Inflammatory macrophage (primary cell): ENCODE data around the gene NAV2.

Experiments
- DNase-seq, 2 donors: peaks; one replicate each; pipeline ENCODE4 v3.0.0-alpha.2; 2020 to 2022
- total RNA-seq, 18 experiments: gene quantifications; one replicate each; lab custom pipeline; 2026; ENCODE audit warnings: mixed read lengths in 6 of 18, inconsistent platforms in 2 of 18; lab: John Stamatoyannopoulos, UW

Gene NAV2, protein sequence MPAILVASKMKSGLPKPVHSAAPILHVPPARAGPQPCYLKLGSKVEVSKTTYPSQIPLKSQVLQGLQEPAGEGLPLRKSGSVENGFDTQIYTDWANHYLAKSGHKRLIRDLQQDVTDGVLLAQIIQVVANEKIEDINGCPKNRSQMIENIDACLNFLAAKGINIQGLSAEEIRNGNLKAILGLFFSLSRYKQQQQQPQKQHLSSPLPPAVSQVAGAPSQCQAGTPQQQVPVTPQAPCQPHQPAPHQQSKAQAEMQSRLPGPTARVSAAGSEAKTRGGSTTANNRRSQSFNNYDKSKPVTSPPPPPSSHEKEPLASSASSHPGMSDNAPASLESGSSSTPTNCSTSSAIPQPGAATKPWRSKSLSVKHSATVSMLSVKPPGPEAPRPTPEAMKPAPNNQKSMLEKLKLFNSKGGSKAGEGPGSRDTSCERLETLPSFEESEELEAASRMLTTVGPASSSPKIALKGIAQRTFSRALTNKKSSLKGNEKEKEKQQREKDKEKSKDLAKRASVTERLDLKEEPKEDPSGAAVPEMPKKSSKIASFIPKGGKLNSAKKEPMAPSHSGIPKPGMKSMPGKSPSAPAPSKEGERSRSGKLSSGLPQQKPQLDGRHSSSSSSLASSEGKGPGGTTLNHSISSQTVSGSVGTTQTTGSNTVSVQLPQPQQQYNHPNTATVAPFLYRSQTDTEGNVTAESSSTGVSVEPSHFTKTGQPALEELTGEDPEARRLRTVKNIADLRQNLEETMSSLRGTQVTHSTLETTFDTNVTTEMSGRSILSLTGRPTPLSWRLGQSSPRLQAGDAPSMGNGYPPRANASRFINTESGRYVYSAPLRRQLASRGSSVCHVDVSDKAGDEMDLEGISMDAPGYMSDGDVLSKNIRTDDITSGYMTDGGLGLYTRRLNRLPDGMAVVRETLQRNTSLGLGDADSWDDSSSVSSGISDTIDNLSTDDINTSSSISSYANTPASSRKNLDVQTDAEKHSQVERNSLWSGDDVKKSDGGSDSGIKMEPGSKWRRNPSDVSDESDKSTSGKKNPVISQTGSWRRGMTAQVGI (N-terminal part only)
- 1.5 to 58.7 (median 4.4) reads per million in 18 experiments for total RNA-seq

GRCh38 chr11:19712281-19713195 is at the start of gene NAV2:
Gene NAV2 (plus strand): TSS chr11:19712837. CDS start chr11:19713696, 859 bp downstream.
- DNase-seq, result peak; percentile 82 to 91

DNA sequence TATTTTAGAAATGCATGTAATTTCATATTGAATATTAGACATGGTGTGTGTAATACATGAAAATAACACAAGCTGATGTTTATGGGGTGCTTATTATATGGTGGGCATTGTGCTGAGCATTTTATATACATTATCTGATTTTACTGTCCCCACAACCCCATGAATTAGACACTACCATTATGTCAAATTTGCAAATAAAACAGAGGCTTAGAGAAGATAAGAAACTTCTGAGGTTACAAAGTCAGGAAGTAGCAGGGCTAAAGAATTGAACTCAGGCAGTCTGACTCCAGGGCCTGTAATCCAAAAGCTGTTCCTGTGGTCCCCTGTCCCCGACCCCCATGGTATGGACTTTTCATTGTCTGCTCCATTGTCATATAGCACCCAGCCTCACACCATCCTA is 49.4 kb upstream of the NAV2 start:
- no peak for DNase-seq

- DNase-seq, result peak; percentile 60 to 91
These were observed 47.6 kb upstream of the NAV2 start for GRCh38 chr11:19664886-19665548.

DNA sequence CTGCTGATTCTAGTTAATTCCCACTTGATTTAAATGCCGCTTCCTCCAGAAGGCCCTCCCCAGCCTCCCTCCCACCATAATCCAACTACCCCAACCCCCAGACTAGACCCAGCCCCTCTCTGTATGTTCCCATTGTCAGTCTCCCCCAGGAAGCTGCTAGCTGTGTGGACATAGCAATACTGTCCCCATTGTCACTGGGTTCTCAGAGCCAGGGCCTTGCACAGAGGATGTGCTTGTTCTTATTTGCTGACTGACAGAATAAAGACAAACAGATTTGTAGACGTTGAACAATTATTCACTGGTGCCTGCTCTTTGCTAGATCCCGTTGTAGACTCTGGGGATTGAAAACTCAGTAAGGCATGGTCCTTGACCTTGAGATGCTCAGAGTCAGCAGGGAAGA is 45.7 kb upstream of the NAV2 start:
- DNase-seq, result no peak

DNA sequence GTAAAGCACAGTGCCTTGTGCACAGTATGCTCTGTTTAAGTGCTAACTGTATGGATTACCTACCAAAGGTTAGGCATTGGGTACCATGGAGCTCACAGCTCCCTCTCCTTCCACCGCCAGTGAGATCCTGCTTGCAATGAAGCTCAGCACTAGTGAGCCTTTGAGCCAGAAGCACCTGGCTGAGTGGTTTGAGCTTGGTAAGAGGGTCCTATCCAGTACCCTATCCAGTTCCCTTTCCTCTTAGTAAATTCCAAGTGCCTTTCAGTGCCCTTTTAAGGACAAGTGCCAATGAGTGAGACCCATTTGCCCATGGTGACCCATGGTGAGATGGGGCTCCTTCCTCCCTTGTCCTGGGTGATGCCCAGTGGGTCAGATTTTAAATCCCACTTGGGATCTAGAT is 43.1 kb upstream of the NAV2 start:
- no peak for DNase-seq

DNA sequence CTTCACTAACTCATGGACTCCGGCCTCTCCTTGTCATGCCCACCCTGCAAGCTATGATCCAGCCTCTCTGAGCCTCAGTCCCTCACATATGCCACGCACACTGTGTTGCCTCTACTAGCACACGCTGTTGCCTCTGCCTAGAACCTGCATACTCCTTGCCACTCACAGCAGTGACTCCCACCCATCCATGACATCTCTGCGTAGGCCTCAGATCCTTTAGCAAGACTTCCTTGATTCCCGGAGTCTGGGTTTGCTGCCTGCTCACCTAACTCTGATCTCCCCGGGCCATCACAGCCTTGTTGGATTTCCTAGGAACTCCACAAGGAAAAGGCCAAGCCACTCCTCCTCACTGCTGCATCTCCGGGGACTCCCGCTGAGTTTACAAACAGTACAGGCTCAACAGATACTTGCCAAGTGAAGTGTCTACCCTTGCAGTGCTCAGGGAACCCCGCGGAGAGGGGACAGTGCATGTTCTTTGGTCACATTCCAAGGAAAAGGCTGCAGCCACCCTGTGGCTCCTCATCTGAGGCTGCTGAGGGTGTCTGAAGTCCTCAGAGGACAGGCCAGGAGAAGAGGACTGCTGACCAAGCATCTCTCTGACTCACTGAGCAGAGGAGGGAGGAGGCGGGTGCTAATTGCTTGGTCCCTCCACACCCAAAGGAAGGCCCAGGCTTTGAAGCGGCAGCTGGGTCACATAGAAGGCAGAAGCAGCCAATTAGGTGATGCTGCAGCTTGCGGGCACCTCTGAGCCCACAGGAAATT is 42.4 kb upstream of the NAV2 start:
- peak; percentile 14 to 71 for DNase-seq

GRCh38 chr11:19672586-19673206 is 39.9 kb upstream of the NAV2 start:
- DNase-seq, result peak; percentile 58 to 81

- no peak for DNase-seq
These were observed 38.5 kb upstream of the NAV2 start for GRCh38 chr11:19673924-19674729.

DNA sequence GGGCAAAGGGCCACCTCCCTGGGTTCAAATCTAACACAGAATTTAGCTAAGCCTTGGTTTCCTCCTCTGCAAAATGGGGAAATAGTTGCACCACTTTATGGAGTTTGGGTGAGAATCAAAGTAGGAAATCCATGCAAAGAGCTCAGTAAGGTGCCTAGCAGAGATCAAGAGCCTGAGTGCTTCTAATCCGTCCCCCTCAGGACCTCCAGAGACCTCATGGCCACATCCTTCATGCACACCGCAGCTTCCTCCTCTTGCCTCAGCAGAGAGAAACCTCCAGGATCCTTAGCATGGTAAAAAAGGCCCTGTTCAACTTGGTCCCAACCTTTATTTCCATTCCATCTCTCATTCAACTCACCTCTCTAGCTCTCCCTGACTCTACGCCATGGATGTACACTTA is 37.8 kb upstream of the NAV2 start:
- DNase-seq, result peak; percentile 5 to 17

DNA sequence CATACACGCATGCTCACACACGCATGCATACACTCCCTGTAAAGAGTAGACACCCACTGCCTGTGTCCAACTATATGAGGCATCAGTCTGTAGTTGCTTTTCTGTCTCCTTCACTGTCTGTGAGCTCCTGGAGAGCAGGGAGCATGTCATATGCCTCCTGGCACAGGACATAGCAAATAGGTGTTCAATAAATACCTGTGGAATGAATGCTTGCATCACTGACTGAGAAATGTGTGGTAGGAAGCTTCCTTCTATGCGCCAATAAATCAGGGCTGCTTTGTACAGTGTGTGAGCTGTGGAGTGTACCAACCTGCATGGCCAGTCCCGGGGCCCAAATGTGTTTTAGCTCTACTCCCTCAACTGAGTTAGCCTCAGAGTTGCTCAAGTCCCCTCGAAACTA is 37.2 kb upstream of the NAV2 start:
- no peak for DNase-seq

DNA sequence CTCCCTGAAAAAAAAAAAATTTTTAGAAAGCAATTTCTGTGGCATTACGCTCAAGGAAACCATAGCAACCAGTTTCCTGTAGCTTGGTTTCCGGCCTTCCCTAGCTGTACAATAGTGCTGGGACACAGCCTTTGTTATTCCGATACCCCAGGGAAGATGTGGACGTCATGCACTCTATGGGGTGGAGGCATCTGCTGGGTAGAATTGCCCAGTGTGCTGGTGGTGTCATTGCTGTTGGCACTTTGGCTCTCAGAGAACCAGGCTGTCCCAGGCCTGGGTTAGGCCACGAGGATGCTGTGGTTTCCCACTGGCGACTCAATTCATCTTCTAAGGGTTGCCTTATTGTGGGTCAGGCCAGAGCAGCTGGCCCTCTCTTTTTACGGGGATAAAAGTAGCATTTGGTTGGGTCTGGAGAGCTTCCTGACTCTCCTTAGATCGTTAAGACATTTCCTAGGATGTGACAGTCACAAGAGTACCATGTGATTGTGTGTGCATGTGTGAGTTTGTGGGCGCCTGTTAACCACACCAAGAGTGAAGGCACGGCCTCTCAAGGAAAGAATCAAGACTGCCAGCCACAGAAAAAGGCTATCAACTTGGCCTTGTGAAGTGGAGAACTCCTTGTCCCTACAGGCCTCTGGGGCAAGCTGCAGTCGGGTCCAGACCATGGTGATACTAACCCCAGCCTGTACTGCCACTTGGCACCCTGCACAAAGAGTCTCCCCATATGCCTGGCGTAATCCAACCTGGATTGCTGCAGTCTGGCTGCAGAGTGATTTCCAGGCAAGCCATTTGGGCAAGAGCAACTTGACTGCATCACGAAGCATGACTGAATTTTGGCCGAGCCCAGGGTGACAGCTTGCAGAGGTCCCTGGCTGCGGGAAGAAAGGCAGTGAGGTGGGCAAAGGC is 35.9 kb upstream of the NAV2 start:
- peak; percentile 8 to 60 for DNase-seq

DNA sequence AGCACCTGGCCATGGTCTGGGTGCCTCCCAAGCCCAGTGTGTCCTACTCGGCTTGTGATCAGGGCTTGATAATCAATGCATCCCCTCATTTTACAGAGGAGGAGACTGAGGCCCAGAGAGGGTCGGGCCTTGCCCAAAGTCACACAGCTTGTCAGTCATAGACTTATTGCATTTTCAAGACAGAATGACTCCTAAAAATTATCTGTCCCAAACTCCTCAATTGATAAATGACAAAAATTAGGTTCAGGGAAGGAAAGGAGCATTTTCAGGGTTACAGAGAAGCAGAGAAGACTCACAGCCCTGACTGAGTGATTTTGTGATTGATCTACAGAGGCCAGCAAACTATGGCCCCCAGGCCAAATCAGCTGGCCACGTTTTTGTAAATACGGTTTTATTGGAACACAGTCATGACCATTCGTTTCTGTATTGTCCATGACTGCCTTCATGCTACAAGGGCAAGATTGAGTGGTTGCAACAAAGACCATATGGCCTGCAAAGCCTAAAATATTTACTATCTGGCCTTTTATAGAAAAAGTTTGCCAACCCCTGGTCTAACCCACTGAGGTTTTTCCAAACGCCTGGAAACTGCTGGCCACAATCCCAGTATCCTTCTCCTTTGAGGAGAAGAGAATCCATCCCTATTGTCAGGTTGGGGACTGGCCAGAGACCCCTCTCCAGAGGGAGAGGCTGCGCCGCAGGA is 35.1 kb upstream of the NAV2 start:
- no peak for DNase-seq

- DNase-seq, result peak in 1 of 2 donors; percentile 12
These were observed 32.4 kb upstream of the NAV2 start for GRCh38 chr11:19679952-19680828.

DNA sequence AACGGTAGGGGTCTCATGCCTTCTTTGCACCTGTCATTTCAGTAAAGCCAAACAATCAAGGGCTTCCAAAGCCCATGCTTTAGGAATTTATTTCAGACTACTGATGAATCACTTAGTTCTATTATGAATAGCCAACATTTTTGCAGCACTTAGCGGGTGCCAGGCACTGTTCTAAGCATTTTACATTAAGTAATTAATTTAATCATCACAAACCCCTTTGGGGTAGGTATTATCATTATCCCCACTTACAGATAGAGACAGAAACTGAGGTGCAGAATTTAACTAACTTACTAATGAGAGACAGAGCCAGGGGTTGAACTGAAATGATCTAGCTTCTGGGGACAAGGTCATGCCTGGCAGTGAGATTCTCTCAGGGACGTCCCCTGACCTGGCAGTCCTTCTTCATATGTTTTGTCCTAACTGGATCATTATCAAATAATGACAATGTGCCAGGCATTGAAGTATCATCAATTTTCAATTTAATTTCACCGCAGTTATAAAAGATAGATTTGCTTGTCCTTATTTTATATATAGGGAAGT is 31.7 kb upstream of the NAV2 start:
- DNase-seq, result no peak

GRCh38 chr11:19683141-19683805 is 29.4 kb upstream of the NAV2 start:
- peak in 1 of 2 donors; percentile 6 for DNase-seq
